GM18519 (cell line): ENCODE data around the gene ADAMTS6.
A peak's percentile ranks its signal among the peaks of the same experiment; 100 is the strongest.
"Not testable (repeated sequence)": the region's sequence is repeated elsewhere in the genome, so short reads cannot be mapped to it uniquely, and the experiment has no call there.

ENCODE experiments used
- ATAC-seq: cut with Tn5 transposase; IDR thresholded peaks from one replicate; pipeline ENCODE4 v1.9.1; 2021; ENCODE audit warnings: mild to moderate bottlenecking, moderate library complexity; ENCODE audit not compliant: unreplicated experiment, low FRiP score

ADAMTS6 gene

DNA sequence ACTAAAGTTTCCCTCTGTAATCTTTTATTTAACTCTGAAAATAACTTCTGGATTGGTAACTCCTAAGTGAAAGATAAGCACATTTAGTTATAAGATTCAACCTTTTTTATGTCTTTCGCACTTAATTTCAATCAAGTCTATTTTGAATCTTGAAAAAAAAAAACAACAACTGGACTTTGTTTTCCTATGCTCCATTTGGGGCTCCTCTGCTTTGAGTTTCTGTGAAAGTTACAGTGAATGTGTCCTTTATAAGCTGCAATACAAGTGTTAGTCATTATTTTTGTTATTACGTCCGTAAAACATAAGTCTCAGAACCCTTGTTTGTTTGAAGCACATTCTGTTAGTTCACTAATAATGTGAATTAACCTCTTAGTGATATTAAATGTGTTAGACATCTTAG, 276.8 kb downstream of the ADAMTS6 start:
- ATAC-seq = no peak

DNA sequence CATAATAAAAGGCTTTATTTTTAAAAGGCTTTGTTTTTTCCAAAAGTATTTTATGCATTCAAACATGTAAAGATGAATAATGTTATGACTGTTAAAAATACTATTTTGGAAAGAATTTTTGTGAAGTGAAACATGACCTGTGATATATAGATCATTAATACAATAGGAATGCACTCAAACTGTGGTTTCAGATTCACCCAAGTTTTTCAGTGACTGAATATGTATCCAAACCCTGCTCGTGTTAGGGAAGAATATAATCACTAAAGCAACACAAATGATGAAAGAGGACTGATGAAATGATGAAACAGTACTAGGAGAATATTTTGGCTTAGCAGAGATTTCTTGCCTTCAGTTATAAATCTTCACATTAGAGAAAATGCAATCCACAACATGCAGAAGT, 278.0 kb downstream of the ADAMTS6 start:
- ATAC-seq = no peak

DNA sequence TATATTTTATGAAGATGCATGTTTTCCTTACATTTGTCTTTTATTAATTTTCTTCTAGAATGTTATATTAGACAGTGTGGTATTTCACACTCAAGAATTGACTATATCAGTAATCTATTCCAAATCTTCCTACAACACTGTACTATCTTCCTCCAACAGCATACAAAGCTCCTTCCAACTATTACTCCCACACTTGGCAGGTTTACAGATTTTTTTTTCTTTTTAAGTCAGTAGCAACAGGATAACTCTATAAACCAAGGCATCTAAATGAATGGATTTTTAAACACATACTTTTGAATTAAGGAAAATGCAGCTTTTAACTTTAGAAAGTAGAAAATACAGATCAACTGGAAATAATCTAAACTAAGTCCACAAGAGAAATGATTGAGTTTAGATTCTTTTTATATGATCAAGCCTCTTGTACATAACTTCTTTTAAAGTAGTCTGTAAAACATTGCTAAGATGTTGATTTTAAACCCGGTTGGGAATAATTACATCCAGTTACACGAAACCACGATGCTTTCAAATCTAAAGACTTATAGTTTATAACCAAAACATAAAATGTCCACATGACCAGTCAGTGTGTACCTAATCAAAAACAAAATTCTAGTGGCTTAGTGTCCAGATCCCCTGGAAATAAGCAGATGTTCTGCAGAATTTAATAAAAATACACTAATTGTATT, 281.6 kb downstream of the ADAMTS6 start:
- ATAC-seq = no peak

DNA sequence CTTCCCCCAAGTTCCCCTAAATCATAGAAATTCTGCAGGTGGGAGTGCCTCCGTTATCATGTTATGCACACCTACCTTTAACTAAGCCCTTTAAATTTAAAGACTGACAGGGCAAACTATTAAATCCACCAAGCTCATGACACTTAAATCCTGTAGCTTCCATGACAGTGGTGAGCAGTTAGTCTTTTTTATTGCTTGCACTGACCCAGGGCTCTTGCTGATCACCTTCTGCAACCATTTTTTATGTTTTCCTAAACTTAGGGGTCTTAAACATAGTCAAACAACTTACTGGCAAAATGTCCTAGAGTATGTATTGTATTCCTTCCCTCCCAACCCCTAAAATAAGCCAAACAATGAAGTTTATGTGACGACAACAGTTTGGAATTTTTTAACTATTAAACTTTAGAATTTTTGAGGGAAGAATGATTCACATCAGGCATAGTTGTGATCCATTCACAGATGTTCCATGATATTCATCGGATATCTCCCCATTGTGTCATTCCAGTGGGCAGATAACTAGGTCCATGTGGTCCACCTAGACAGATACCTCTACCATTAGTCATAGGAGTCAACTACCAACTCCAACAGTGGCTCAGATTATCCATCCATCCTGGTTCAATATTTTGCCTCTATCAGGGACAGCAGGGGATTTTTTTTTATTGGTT, 283.1 kb downstream of the ADAMTS6 start:
- ATAC-seq = no peak

DNA sequence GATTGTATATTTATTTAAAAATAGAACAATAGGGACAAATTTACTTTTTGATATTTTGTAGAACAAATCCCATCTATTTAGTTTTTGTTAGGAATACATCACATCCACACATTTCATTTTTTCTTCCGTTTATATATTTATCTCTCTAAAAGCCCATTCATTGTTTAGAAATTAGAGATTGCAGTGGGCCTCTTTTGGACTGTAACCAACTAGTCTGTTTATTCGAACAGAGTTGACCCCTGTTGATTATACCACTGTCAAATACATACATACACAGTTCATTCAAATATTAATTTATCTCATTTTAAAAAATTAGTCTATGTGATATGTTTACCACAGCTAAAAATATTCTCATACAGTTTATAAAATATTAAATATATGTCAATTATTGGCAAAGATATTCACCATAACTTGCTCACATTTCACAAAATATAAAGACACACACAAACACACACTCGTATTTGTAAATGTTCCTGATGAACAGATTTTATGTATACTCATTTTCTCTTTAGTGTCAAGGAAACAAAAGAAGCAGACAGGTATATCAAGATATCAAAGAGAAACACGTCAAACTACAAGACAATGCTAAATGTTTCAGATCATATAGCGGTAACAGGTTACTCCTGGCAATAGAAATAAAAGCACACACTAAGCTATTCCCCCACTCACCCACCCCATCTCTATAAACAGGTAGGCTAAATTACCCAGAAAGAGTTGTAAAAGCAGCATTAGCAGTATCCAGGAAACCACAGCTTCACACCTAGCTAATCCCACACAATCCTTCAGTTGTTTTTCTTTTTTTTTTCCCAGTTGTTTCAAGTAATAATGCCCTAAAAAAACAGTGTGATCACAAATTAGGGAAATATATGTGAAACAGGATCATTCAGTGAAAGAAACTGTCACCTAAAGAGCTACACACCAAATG, 283.9 kb downstream of the ADAMTS6 start:
- no peak for ATAC-seq

DNA sequence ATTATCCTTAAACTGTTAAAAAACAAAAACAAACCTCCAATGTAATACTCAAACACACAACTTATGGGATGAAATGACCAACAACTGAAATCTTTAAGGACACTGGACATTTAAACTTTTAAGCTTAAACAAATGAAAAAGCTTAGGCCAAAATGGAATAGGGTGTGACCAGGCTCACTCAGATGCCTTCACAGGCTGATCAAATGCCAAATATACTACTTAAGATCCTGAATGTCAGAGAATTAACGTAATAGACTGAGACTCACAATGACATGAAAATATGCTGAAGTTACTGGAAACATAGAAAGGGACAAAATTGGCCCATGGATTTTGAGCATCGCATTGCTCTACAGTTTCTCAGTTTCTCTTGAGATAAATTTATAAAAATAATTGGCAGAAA, 286.8 kb downstream of the ADAMTS6 start:
- no peak for ATAC-seq

DNA sequence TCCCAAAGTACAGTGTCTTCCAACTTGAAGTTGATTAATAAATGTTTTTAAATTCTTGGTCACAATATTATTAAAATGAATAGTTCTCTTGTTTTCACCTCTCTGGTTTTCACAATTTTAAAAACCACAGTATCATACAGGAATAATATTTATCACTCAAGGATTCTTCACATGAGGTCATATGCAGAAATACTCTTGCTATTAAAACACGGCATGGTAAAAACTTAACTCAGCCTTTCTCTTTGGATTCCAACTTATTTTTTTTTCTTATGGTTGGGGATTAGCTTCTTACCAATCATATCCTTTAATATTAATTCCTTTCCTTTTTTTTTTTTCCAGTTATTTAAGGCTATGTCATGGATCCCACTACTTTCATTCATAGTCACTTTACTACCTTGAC, 289.4 kb downstream of the ADAMTS6 start:
- no peak for ATAC-seq

DNA sequence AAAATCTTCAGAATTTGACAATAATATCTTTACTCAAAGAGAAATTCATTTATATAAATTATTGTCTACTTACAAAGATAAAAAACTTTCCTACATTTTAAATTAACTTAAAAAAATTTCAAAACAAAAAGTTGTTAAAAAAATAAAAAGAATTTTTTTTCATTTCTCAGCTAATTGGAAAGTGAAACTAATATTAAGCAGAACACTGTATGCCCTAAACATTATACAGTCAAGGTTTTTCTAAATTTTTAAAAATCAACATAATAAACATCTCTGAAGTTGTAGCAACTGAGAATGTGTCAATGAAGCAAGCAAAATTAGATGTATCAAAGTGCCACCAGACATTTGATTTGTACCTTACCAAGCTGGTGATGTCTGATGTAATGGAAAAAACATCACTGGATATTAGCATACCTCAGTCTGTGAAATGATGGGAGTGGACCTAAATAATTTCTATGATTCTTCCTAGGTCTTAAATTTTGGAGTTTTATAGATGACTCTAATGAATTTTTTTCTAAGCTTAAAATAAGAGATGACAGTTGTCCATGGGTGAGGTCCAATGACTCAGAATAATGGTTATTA, 290.1 kb downstream of the ADAMTS6 start:
- no peak for ATAC-seq

DNA sequence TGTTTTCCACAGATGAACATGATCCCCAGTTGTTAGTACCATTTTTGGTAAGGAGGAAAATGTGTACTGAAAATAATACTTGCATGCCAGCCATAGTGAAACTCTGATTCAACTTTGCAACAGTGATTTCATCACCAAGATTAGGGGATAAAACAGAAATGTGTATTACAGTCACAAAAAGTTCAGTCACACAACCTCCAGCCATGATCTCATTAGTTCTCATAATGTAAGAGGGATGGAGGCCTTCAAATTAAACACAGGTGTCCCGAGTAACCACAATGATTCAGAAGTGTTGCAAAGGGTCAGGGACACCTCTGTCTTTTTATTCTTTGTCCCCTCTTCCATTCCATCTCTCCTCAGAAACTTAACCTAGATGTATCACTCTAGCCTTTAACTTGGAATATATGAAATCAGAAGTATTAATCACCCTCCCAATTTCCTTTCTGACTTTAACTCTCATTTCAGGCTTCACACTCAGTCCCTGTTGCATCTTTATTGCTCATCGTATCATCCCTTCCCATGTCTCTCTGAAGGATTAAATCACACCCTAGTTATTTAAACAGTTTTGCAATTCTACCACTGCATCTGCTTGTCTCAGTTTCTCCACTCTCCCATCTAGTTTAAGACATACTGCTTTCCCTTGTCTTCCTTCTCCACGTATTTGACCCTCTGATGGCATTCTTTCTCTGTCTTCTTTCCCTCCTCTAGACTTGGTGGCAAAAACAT, 291.2 kb downstream of the ADAMTS6 start:
- peak; percentile 74 for ATAC-seq

DNA sequence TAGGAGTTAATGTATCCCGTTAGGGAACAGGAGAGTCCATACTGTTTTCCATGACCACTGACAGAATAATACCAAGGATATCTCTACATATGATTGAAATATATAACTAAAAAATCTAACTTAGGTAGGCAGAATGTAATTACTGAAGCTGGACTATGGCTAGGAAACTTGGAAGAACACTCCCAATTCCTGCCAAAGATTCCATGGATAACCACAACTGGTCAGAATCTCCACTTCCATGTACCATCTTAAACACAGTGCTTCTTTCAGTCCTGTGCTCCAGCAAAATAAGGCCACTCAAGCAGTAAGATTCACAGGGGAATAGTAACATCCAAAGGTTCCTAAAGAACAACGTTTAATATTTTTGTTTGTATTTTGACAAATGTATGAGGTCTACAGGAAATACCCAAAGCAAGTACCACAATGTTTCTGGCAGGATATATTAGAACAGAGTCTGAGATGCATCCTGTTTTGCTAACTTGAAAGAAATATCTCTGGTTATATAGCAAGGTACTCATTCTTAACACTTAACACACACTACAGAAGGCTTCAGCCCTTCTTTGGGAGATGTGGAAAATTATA, 295.0 kb downstream of the ADAMTS6 start:
- no peak for ATAC-seq

DNA sequence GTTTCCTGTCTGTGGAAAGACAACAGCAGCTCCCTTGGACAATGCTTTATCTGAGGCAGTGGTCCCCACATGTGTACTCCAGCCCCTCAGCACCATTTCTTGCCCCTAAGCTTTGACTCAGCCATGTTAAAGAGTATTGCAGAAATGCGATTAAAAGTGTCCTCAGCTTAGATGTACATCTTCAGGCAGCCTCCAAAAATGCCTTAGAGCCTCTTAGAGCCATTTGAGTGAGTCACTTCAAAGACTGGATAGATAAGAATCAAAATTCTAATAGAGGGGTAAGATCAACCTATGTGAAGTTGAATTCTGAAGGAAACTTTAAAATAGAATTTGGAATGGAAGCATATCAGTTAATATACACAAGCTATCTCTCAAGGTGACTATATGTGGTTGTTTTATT, 296.3 kb downstream of the ADAMTS6 start:
- ATAC-seq = no peak

DNA sequence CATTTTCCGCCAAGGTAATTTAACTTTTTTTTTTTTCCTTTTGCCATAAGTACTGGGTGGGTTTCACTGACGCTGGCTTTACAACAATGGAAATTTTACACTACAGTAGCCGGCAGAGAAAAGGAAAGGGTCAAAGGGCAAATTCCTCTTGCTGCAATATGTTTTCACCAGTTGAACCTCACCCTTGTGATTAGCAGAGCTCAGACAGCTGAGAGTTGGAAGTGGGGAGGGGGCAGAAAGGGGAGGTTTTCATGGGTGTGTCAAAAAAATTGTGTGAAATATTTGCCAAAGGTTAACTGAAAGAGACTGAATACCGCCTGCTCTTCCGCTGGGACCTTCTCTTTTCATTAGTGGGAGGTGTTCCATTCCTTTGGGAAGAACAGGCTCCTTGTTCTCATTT, 296.9 kb downstream of the ADAMTS6 start:
- ATAC-seq = no peak

DNA sequence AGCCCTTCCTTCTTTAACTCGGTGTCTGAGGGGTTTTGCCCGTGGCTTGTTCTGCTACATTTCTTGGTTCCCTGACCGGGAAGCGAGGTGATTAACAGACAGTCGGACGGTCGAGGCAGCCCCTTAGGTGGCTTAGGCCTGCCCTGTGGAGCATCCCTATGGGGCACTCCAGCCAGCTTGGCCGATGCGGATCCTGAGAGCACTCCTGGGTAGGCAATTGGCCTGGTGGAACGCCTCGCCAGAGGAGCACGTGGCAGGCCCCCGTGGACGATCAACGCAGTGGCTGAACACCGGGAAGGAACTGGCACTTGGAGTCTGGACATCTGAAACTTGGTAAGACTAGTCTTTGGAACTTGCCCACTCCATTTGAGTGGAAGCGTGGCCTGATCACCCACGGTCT, 307.5 kb downstream of the ADAMTS6 start:
- ATAC-seq = not testable (repeated sequence)

DNA sequence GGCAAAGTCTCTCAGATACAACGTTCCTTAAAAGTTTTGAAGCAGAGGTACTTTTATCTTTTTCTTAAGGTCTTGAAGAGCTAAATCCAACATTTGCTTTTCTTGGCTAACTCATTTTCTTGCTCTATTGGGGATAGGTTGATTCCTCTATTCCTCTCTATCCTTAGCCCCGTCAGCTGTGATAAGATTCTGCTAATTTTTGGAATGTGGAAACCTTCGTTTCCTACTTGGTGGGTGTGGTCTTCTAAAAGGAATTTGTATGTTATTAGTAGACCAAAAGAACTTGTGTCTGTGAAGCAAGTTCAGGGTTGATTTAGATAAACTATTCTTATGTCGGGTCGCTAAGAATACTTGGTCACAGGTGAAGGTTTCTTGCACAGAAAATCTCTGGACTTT, 308.6 kb downstream of the ADAMTS6 start:
- ATAC-seq = no peak

DNA sequence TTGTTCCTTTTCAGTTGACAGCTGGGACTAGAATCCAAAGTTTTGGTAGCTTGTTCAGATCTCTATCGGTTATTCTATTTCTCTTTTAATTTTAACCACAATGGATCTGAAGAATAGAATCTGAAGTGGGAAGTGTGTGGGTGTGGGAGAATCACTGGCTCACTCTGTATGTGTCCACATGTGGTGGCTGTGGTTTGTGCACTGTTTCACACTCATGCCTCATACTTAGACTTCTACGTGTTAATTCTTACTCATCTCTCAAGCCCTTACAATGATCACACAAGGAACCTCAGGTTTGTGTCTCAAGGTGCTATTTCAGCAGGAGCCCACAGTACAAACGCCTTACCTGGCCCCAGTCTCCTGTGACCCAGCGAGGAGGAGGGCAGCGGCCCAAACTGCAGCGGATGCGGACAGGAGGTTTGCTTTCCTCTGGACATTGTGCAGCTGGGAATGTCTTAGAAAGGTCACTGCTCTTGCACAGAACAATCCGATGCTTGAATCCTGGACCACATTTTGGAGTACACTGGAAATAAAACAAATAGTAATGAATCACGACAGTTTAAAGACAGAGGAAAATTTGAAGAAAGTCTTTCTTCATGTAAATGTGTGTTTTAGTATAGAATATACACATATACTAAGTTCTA, 309.1 kb downstream of the ADAMTS6 start:
- peak; percentile 100 for ATAC-seq

DNA sequence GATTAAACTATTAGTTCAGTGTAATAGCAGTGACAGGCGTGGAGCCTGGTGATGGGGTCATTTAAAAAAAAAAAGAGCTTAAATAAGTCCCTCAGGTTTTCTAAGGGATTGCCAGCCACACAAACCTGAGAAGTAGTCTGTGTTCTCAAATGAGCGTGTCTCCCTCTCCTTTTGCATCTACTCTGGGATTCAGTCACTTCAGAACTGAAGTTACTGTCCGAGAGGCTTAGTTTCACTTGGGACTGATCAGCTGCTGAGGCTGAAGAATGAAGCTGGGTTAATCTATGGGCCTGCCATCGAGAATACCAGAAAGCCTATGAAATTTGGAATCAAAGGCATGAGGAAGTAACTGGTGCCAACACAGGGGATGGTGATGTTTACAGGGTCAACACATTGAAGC, 310.1 kb downstream of the ADAMTS6 start:
- peak; percentile 38 for ATAC-seq

DNA sequence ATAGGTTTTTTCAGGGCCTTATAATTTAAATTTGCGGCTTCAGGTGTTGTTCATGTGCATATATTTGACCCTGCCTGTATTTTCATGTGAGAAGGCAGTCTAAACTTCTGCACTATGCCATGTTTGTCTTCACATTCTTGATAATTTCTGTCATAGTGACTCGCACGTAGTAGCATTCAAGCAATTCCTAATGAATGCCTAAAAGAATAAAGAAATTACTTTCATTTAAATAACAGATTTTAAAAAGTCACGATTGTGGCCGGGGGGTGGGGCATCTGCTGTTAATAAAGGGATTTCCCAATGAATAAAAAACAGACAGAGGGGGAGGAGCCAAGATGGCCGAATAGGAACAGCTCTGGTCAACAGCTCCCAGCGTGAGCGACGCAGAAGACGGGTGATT, 318.0 kb downstream of the ADAMTS6 start:
- no peak for ATAC-seq

DNA sequence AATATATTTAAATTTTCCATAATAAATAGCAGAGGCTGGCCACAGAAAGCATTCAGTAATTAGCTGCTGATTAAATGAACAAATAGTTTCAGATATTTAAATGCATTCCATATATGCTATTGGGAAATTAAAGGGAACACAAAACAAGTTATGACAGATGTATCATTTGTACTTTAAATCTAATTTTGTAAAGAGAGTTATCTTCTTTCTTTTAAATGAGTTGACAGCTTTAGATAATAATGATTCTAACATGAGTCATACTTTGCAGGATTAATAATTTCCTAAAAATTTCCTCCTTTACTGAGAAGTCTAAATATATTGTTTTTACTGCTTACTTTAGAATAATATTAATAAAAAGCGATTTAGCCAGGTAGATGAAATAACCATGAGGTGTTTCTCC, 320.1 kb downstream of the ADAMTS6 start:
- ATAC-seq = no peak

DNA sequence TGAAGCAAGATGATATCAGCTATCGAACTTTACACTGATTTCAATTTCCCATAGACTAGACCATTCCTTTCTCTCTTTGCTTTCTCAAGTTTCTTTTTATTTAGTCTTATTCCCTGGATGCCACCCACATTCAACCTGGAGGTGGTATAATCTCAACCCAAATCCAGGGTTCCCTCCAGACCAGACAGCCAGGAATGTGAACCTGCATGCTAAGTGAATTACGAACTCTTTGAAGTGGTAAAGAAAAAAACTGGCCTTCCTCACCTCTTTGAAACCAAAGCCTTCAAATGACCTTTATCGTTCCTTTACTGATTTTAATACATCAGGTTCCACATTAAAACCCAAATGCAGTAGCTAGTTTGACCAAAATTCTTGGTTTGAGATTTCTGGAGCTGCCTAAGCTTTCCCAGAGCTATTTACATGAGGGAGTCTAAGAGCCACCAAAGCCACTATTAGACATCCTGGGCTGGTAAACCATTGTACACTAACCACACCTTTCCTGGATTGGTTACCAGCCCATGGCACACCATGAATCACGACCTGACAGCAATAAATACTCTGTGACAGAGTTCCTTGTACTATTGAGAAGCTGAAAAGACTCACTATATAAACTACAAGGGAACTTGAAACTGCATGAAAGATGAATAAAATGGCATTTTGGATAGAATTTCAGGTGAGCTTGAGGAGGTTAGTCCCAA, 323.7 kb downstream of the ADAMTS6 start:
- ATAC-seq = no peak
